Heart right ventricle (tissue), 16 donors: ENCODE measurements around the gene JMJD8. TPM values are rescaled to one million over a fixed set of nuclear protein-coding genes. Genes with fewer than 3 reads are reported as not detected.
A peak's percentile ranks its signal among the peaks of the same experiment; 100 is the strongest.

ENCODE experiments used
- ATAC-seq, 8 donors: fragments of 200-7000 bp; cut with Tn5 transposase; one replicate each; pipeline ENCODE4 v1.9.1; 2020; ENCODE audit warnings: mild to moderate bottlenecking in 8 of 8, moderate library complexity in 8 of 8, moderate number of reproducible peaks in 1 of 8
- DNase-seq, 2 donors: peaks; one replicate each; pipeline ENCODE4 v3.0.0-alpha.2; 2020
- H3K27ac ChIP-seq, 10 donors: fragments of 200-600 bp; sonication (generic) in 2 of 10; one replicate each; pipeline versions ENCODE4 v1.5.0 to v1.8.0; 2020 to 2022; ENCODE audit warnings: mild to moderate bottlenecking in 3 of 10
- H3K27me3 ChIP-seq, 7 donors: fragments of 200-600 bp; one replicate each; pipeline ENCODE4 v1.8.0; 2021 to 2022; ENCODE audit warnings: mild to moderate bottlenecking in 2 of 7
- H3K36me3 ChIP-seq, 9 donors: fragments of 200-600 bp; sonication (generic) in 1 of 9; one replicate each; pipeline versions ENCODE4 v1.5.0 to v1.8.0; 2020 to 2022; ENCODE audit warnings: mild to moderate bottlenecking in 2 of 9
- H3K4me1 ChIP-seq, 9 donors: fragments of 200-600 bp; sonication (generic) in 1 of 9; one replicate each; pipeline versions ENCODE4 v1.5.0 to v1.8.0; 2020 to 2022; ENCODE audit warnings: mild to moderate bottlenecking in 4 of 9
- H3K4me3 ChIP-seq, 10 donors: fragments of 200-600 bp; sonication (generic) in 2 of 10; one replicate each; pipeline versions ENCODE4 v1.5.0 to v1.8.0; 2020 to 2022; ENCODE audit warnings: mild to moderate bottlenecking in 7 of 10, moderate library complexity in 2 of 10
- H3K9me3 ChIP-seq, 11 donors: fragments of 200-600 bp in 10 of 11; sonication (generic) in 2 of 11; one replicate each; pipeline versions ENCODE4 v1.5.0 to v1.8.0; 2013 to 2022; ENCODE audit warnings: mild to moderate bottlenecking in 2 of 11, control low read depth in 1 of 11, moderate library complexity in 1 of 11
- CTCF ChIP-seq, 9 donors: fragments of 200-600 bp; sonication (generic) in 2 of 9; IDR thresholded peaks; one replicate each; pipeline versions ENCODE4 v1.5.0 to v1.8.0; 2021 to 2022; ENCODE audit warnings: antibody characterized with exemption in 9 of 9, mild to moderate bottlenecking in 5 of 9, moderate library complexity in 1 of 9
- WGBS, 2 donors: extraction: QIAGEN DNeasy Blood & Tissue Kit; methylation state at CpG; one replicate each; pipeline ENCODE4 v1.1.7; 2013; ENCODE audit warnings: inconsistent platforms in 1 of 2; 5-methylcytosine and 5-hydroxymethylcytosine counted together
- intact Hi-C, 10 donors: fragments of 100-400 bp; cut with DNase I; formaldehyde crosslinking; loops; one replicate each; pipeline versions ENCODE4 v1.11.1 to v1.14.2; 2022
- polyA plus RNA-seq, 2 donors: library from polyadenylated mRNA; stranded (reverse); fragments of 200-250 nt; gene quantifications; one replicate each; pipeline ENCODE4 v1.2.3, GENCODE V29; 2013
- total RNA-seq, 10 donors: library from RNA; stranded (reverse); fragmentation: NEBNext Ultra II Directional in 3 of 10; extraction: Animal tissue kit (Norgen Biotek cat#: 25700) in 3 of 10; gene quantifications; one replicate each; pipeline versions ENCODE4 v1.2.1 to v1.2.4, GENCODE V29; 2021 to 2023
- donor health status: Arrhythmogenic right ventricular cardiomyopathy.
- donor health status: ischemic (EF 13 %, LVEDD 7.1; RV severe dilation, severe dysfunction).
- donor health status: healthy with polysubstance abuse.
- donor health status: DM: no; HTN: yes; CAD: no.
- donor health status: DM: no; HTN: no; CAD: no.
- donor health status: ischemic (EF 25% LVEDD 6.9; RV normal size, moderate dysfunction).
- donor health status: ischemic (EF 25% LVEDD 5.7; RV mildly dilated, moderate dysfunction).
- donor health status: healthy.
- donor health status: DM: yes; HTN: yes; CAD: no.
- donor health status: Ischemic cardiomyopathy.
- donor health status: ischemic (EF 35%, LVEDD 5.7; RV mildly dilated, moderate dysfunction).
- donor health status: nonischemic (EF 11% LVEDD 7.7; RV severe dilation, severe dysfunction).
- donor health status: DM: yes; HTN: yes; CAD: no.
- donor health status: PGD.
- donor health status: ischemic (EF 29% LVEDD 5.4; RV normal size, mild dysfunction).
- donor health status: nonischemic (EF 23%, LVEDD 6.1; RV moderate dilation, normal function).

Gene JMJD8
- total and polyA plus RNA-seq, 12 donors, result 34.7 to 60.6 (median 44.0) TPM

GRCh38 chr16:724188-725040 lies 40.3 kb upstream of the JMJD8 start:
- DNase-seq (peak in 1 of 2 donors; percentile 13), ATAC-seq (no peak)
- peaks cover 0 to 32% (median 23%) of the 10 kb centered on the region in 7 donors for H3K27me3 ChIP-seq
- H3K4me1 ChIP-seq, result peaks cover 23 to 56% (median 48%) of the 10 kb centered on the region in 9 donors
- WGBS, 2 donors, result 63 to 69% methylated on average over 29 of the region's 29 CpGs
- no peak overlapping the region for H3K27ac ChIP-seq
- intact Hi-C loops, result no loop called here
- peaks cover 0 to 7% (median 0%) of the 10 kb centered on the region in 9 donors for H3K36me3 ChIP-seq
- no peak overlapping the region for H3K4me3 ChIP-seq
- no peak for TF ChIP-seq CTCF (IDR thresholded peaks at IDR 0.05)
- H3K9me3 ChIP-seq, result no peaks in the 10 kb centered on the region

GRCh38 chr16:723695-724094 lies 39.6 kb upstream of the JMJD8 start:
- H3K27me3 ChIP-seq, result peaks cover 0 to 32% (median 23%) of the 10 kb centered on the region in 7 donors
- no peaks in the 10 kb centered on the region for H3K9me3 ChIP-seq
- no peak overlapping the region for H3K4me3 ChIP-seq
- DNase-seq, result peak in 1 of 2 donors; percentile 6
- peaks cover 0 to 7% (median 0%) of the 10 kb centered on the region in 9 donors for H3K36me3 ChIP-seq
- TF ChIP-seq CTCF (IDR thresholded peaks at IDR 0.05), result no peak
- 84% methylated on average over 9 of the region's 9 CpGs for WGBS, 2 donors
- H3K4me1 ChIP-seq, result peaks cover 23 to 59% (median 51%) of the 10 kb centered on the region in 9 donors
- no peak overlapping the region for H3K27ac ChIP-seq
- ATAC-seq, result no peak
- intact Hi-C loops, result no loop called here

- H3K27me3 ChIP-seq, result peaks cover 0 to 27% (median 21%) of the 10 kb centered on the region in 7 donors
- WGBS, 2 donors, result 88 to 90% methylated on average over 24 of the region's 24 CpGs
- peak in 1 of 2 donors; percentile 14 for DNase-seq
- no peak overlapping the region for H3K27ac ChIP-seq
- H3K9me3 ChIP-seq, result no peaks in the 10 kb centered on the region
- peaks cover 18 to 54% (median 44%) of the 10 kb centered on the region in 9 donors for H3K4me1 ChIP-seq
- intact Hi-C loops, result no loop called here
- peaks cover 0 to 7% (median 0%) of the 10 kb centered on the region in 9 donors for H3K36me3 ChIP-seq
- H3K4me3 ChIP-seq, result no peak overlapping the region
- ATAC-seq, result no peak
- no peak for TF ChIP-seq CTCF (IDR thresholded peaks at IDR 0.05)
Observed at GRCh38 chr16:722835-723633, 38.9 kb upstream of the JMJD8 start.
